ENCODE results near the gene PRKG2.

PRKG2 gene

GRCh38 chr4:81060587-81061343 is 154.3 kb downstream of the PRKG2 start:
- TF ChIP-seq CTCF (IDR thresholded peaks at IDR 0.05; ENCODE audit: insufficient read depth, low read depth, low read length, missing control alignments): no peak
- DNase-seq (ENCODE audit: low read depth): no peak
- no peak overlapping the region for H3K4me3 ChIP-seq (ENCODE audit: low read depth, low read length)

- no peak for DNase-seq (ENCODE audit: low read depth)
- TF ChIP-seq CTCF (IDR thresholded peaks at IDR 0.05; ENCODE audit: insufficient read depth, low read depth, low read length, missing control alignments): no peak
- H3K4me3 ChIP-seq (ENCODE audit: low read depth, low read length): no peak overlapping the region
These were observed 156.4 kb downstream of the PRKG2 start for GRCh38 chr4:81058621-81059020.

GRCh38 chr4:81052119-81053068 is 162.6 kb downstream of the PRKG2 start:
- DNase-seq (ENCODE audit: low read depth): peak; percentile 91
- no peak overlapping the region for H3K4me3 ChIP-seq (ENCODE audit: low read depth, low read length)
- TF ChIP-seq CTCF (IDR thresholded peaks at IDR 0.05; ENCODE audit: insufficient read depth, low read depth, low read length, missing control alignments): peak; percentile 62

GRCh38 chr4:81049907-81050306 is 165.1 kb downstream of the PRKG2 start:
- no peak for DNase-seq (ENCODE audit: low read depth)
- TF ChIP-seq CTCF (IDR thresholded peaks at IDR 0.05; ENCODE audit: insufficient read depth, low read depth, low read length, missing control alignments): no peak

GRCh38 chr4:81049330-81049729 is 165.7 kb downstream of the PRKG2 start:
- DNase-seq (ENCODE audit: low read depth): no peak
- TF ChIP-seq CTCF (IDR thresholded peaks at IDR 0.05; ENCODE audit: insufficient read depth, low read depth, low read length, missing control alignments): no peak
- H3K4me3 ChIP-seq (ENCODE audit: low read depth, low read length): no peak overlapping the region

More at GRCh38 chr4:81049907-81050306, 165.1 kb downstream of the PRKG2 start:
- H3K4me3 ChIP-seq (ENCODE audit: low read depth, low read length): no peak overlapping the region

- no peak for DNase-seq (ENCODE audit: low read depth)
- H3K4me3 ChIP-seq (ENCODE audit: low read depth, low read length): no peak overlapping the region
- no peak for TF ChIP-seq CTCF (IDR thresholded peaks at IDR 0.05; ENCODE audit: insufficient read depth, low read depth, low read length, missing control alignments)
These were observed 172.2 kb downstream of the PRKG2 start for GRCh38 chr4:81042578-81043365.
